ENCODE data around the gene ZNF124. TPM values are rescaled to one million over a fixed set of nuclear protein-coding genes. Genes with fewer than 3 reads are reported as not detected.
"Not testable (repeated sequence)": the region's sequence is repeated elsewhere in the genome, so short reads cannot be mapped to it uniquely, and the experiment has no call there.

The ZNF124 gene
- total RNA-seq = 10 to 100 TPM; 14.2 to 29.4 (median 23.2) TPM

DNA sequence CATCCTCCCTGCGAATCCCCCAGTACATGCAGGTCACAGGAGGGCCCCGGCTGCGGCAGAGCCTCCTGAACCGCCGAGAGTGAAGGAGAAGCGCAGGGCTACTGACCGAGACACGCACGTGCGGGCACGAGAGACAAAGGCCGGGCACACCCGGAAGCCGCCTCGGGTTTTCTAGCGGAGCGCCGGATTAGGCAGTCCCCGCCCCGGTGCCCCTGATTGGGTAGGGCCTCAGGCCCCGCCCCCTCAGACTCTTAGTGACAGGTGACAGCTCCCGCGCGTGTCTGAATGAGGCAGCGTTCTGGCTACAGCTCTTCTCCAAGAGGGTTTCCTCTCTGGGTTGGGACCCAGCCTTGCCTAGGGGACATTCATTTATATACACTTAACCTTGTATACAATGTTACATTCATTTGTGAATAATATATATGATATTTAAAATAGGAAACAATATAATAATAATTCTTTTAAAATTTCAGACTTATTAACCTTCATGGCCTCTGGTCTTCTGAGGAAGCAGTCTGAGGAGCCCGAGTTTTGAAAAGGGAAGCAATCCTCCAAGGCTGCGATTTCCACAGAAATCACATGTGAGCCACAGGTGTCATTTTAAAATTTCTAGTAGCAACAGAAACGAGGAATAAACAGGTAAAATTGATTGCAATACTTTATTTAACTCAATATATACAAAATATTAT is at the start of gene ZNF124:
Gene ZNF124 (minus strand): TSS at position 146 of the 689 bp plus-strand sequence. CDS start 143 bp downstream, at position 3.
- TF ChIP-seq, protein P1, sequence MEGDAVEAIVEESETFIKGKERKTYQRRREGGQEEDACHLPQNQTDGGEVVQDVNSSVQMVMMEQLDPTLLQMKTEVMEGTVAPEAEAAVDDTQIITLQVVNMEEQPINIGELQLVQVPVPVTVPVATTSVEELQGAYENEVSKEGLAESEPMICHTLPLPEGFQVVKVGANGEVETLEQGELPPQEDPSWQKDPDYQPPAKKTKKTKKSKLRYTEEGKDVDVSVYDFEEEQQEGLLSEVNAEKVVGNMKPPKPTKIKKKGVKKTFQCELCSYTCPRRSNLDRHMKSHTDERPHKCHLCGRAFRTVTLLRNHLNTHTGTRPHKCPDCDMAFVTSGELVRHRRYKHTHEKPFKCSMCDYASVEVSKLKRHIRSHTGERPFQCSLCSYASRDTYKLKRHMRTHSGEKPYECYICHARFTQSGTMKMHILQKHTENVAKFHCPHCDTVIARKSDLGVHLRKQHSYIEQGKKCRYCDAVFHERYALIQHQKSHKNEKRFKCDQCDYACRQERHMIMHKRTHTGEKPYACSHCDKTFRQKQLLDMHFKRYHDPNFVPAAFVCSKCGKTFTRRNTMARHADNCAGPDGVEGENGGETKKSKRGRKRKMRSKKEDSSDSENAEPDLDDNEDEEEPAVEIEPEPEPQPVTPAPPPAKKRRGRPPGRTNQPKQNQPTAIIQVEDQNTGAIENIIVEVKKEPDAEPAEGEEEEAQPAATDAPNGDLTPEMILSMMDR (IDR thresholded peaks at IDR 0.05; ENCODE audit: low read depth) = not testable (repeated sequence)

DNA sequence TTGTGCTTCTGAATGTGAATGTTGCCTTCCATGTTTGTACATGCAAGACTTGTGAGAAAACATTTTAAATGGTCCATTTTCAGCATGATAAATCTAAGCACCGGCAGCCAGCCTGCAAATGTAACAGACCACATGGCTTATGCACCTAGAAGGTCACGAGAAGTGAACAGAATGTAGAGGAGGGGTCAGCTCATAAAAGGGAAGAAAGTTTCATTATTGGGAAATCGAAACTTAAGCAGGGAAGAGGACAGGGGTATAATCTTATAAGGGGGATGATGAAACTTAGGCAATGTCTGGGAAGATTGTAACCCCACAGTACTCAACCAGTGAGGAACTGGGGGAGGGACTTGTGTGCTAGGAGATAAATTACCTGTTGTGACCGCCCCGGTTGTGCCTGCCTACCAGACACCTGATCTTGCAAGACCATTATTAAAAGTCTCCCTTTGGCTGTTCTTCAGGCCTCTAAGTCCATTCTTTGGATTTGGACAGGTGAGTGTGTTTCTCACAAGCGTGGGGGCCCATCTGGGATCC is 46.4 kb upstream of the ZNF124 start:
- TF ChIP-seq, protein P1 (IDR thresholded peaks at IDR 0.05; ENCODE audit: low read depth) = no peak

DNA sequence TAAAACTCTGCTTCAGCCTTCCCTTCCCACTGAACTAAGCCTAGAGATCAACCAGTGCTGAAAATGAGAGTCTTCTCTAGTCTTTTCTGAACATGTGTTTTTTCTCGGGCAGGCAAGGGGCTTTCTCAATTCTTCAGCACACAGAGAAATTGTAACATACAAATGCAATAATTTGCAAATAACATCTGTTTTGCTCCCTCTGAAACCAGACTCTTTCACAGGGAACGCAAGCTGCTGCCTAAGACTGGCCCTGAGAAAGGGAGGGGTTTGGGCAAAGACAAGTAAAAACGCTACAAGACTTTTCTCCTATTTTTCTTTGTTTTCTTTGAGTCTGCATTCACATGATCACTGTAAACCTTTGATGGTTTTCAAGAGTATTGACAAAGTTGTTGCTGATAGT is 44.4 kb upstream of the ZNF124 start:
- TF ChIP-seq, protein P1 (IDR thresholded peaks at IDR 0.05; ENCODE audit: low read depth) = no peak

DNA sequence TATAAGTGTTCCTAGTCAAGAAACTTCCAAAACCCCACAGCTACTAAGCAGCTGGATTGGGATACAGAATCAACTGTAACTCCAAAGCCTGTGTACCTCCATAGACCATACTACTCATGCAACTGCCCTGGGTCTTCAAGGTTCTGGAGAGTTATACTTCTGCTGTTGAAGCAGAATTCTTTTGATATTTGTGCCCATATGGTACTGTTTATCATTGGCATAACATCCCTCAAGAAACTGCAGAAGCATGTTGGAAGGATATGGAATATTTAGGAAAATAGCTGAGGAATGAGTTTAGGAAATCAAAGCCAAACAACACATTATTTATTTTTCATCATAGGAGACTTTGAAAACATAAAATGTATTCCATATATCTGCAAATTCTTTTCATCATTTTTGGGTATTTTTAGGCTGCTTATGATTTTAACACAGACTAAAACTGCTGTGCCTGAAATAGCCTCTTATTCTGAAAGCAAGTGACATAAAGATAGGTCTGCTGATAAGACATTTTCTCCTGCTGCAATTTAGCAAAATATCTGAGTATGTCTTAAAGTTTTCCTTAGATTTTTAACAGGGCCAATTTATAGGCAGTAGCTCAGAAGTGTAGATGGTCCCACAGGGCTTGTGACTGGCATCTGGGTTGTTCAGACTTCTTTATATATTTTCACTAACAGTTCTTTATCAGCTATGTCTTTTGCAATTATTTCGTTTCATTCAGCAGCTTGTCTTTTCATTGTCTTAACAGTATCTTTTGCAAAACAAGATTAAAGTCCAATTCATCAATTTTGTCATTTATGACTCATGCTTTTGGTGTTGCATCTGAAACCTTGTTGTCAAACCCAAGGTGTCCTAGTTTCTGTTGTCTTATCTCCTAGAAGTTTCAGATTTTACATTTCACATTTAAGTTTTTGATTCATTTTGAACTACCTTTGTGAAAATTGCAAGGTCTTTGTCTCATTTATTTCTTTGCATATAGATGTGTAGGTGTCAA is 41.1 kb upstream of the ZNF124 start:
- TF ChIP-seq, protein P1 (IDR thresholded peaks at IDR 0.05; ENCODE audit: low read depth) = no peak

DNA sequence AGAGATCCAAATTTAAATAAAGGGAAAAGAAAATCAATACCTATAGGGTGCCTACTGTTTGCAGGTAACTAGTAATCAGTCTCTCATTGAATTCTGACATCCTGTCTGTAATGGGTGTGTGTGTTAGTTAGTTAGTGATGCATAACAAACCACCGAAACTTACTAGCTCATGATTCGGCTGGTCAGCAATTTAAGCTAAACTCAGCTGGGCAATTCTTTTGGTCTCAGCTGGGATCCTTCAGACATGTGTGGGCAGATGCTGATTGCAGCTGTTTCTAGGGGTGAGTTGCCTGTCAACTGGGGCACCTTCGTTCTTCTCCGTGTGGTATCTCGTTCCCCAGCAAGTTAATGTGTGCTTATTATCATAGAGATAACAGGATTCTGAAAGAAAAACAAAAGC is 40.2 kb upstream of the ZNF124 start:
- TF ChIP-seq, protein P1 (IDR thresholded peaks at IDR 0.05; ENCODE audit: low read depth) = no peak

DNA sequence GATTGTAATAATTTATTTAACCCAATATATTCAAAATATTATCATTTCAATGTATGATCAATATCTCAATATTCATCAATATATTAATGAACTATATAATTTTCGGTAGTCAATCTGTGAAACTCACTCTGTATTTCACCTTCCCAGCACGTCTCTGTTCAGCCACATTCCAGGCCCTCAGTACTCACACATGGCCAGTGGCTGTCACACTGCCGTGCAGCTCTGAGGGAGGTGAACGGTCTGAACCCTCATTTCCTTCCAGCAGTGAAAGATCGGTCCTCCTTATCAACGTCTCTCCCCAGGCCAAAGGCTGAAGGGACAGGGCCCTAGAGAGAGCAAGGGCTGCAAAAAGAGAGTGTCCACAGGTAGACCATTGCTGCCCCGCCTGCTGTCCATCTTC is 39.5 kb upstream of the ZNF124 start:
- TF ChIP-seq, protein P1 (IDR thresholded peaks at IDR 0.05; ENCODE audit: low read depth) = no peak
